GM12875 (cell line): Measurements from ENCODE around the gene PCDHAC2.

Experiments
- H3K4me3 ChIP-seq: one replicate; pipeline ENCODE4 v1.5.1; 2011; ENCODE audit warnings: low read depth, low read length, control low read depth
- CTCF ChIP-seq: IDR thresholded peaks from 2 replicates; pipeline ENCODE4 v1.5.1; 2011; ENCODE audit warnings: low read depth, mild to moderate bottlenecking, control low read depth, inconsistent platforms, low read length, moderate library complexity, borderline replicate concordance; ENCODE audit not compliant: insufficient read depth

The PCDHAC2 gene

DNA sequence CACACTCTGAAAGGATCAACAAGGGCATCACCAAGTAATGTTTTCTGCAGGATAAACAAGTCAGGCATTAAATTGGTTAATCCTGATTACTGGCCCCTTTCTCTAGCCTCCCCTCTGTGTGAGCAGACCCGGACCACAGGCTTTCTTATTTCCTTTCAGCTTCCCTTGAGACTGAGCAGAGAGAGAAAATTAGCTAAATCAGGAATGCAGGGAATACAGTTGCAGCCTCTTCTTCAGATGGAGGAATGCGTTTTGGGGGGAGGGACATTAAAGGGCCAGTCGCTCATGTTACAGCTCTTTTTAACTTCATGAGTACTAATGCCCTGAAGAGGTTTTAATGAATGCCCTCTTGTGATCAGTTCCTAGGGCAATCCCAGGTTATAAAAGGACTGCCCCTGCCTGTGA is 19.8 kb downstream of the PCDHAC2 start:
- no peak overlapping the region for H3K4me3 ChIP-seq
- no peak for TF ChIP-seq CTCF

DNA sequence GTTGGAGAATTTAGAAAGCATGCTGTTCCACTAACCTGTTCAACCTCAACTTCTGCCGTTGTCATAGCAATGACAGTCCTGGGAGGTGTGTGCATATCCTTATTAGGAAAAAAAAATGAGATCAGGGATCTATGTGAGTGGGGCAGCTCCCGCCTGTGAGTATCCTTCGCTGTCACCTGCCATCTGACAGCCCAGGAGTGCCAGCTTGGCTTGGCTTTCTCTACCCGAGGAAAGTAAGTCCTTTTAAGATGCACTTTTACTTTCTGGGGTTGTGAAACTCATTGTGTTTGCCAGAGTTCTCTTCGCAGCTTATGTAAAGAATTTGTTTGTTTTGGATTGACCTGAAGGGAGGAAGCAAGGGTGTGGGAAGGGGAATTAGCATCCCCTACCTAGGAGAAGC is 21.8 kb downstream of the PCDHAC2 start:
- H3K4me3 ChIP-seq = no peak overlapping the region
- no peak for TF ChIP-seq CTCF

GRCh38 chr5:140988608-140989007 is 22.3 kb downstream of the PCDHAC2 start:
- TF ChIP-seq CTCF = no peak

DNA sequence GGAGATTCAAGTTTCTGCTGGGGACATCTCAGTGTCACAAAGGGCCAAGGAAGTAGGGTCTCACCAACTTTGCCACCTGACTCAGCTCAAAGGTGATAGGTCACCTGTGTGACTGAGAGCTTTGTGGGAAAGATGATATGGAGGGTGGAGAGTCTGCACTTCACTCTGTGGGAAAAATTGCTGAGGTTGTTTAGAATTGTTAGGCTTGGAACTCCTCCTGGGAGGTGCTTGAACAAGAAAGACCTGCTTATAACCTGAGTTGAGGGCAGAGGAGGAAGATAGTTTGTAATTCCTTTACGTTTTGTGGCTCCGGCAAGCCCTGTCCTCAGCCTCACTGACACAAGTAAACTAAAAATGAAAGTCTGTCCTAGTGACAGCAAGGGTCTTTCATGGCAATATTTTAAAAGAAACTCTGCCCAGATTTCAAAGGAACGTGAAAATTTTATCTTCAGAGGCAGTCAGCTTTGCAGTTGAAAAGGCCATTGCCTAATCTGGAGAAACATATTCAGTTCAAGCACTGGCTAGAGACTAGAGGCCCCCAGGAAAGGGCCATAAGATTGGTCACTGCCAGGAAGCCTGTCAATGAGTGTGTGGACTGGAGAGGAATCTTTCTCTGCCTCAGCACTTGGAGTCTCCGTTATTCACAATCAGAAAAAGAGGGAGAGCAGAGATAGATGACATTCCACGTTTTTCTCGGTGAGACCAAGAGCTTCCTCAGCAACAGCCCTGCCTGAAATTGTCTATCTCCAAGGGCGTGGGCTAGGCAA is 23.2 kb downstream of the PCDHAC2 start:
- TF ChIP-seq CTCF = no peak
- H3K4me3 ChIP-seq = no peak overlapping the region

More at GRCh38 chr5:140988608-140989007, 22.3 kb downstream of the PCDHAC2 start:
- no peak overlapping the region for H3K4me3 ChIP-seq

DNA sequence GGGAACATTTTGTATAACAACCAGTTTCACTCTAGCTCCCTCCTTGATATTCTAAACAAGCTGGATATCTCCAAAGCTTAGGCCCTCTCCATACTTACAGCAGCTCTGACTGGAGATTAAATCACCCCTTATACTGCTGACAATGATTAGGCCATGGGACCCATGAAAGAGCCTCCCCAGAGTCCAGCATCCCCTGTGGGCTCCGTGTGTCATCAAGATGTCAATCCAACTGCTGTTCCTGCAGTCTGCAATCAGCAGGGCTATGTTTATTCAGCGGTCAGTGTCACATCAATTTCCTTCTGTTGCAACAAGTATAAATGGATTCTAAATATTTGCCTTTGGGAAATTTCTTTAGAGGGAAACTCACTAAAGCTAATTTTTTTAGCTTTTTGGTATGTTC is 26.6 kb downstream of the PCDHAC2 start:
- no peak for TF ChIP-seq CTCF
- no peak overlapping the region for H3K4me3 ChIP-seq

- H3K4me3 ChIP-seq = no peak overlapping the region
- no peak for TF ChIP-seq CTCF
These were observed 29.8 kb downstream of the PCDHAC2 start for GRCh38 chr5:140996060-140996459.

GRCh38 chr5:140998921-140999410 is 32.7 kb downstream of the PCDHAC2 start:
- no peak overlapping the region for H3K4me3 ChIP-seq
- no peak for TF ChIP-seq CTCF
